Fibroblast of gingiva (primary cell): ENCODE measurements around the gene TRIM37.

ENCODE experiments used
- DNase-seq: peaks from one replicate; pipeline ENCODE4 v3.0.0-alpha.2; 2011; ENCODE audit warnings: low read depth

The TRIM37 gene

DNA sequence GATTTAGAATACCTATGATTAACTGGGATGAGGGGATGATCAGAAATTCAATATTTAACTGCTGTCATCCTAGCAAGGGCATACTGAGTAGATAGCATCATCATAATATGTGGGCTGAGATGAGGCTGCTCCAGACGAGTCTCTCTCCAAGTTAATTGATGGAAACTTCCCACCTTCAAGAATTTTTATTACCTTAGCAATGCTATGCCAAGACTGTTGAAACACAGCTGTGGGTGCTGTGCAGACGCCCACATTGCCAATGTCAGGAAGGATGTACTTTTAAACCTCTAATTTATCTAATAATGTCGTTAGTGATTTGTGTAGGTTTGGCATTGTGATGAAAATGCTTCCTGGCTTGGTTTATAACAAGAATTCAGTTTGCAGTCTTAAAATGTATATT, 170.4 kb downstream of the TRIM37 start:
- no peak for DNase-seq

- no peak for DNase-seq
Observed at GRCh38 chr17:58932956-58933355, 173.7 kb downstream of the TRIM37 start.
